Measurements from ENCODE around the gene SMCO2. TPM values are rescaled to one million over a fixed set of nuclear protein-coding genes. Genes with fewer than 3 reads are reported as not detected.

Gene SMCO2
- total and polyA plus RNA-seq, 2 of the 8 experiments (the other 6 are each of a cell fraction or from before 2014, with no cell fraction given) = 0.24 to 0.80 TPM

- Histone ChIP-seq H3K9me3 (ENCODE audit: insufficient read depth in 2 of 2, low read depth in 1 of 2, low read length in 1 of 2) (no peaks in the 10 kb centered on the region), H4K20me1 (replicated peaks in 1 of 2; ENCODE audit: control insufficient read depth in 1 of 2, insufficient read depth in 2 of 2, low read length in 2 of 2) (peaks cover 1 to 3% of the 10 kb centered on the region in 2 experiments), H3K23ac (ENCODE audit: insufficient read length) (no peak within 1 kb of the TSS), H4K5ac (ENCODE audit: insufficient read length, low read depth, low read length) (peak within 1 kb of the TSS; percentile 2), H3K79me2 (ENCODE audit: control insufficient read depth in 1 of 2, insufficient read depth in 2 of 2, low read length in 2 of 2) (peaks cover 0 to 19% of the 10 kb centered on the region in 2 experiments; a peak in 2 of 4 replicates), H3K9ac (replicated peaks in 1 of 4; ENCODE audit: extremely low read depth in 1 of 4, low read depth in 3 of 4, low read length in 3 of 4) (peak within 1 kb of the TSS; percentile 69 to 86 (median 82)), H2AFZ (ENCODE audit: low read length) (peak within 1 kb of the TSS; percentile 85), H3K23me2 (ENCODE audit: low read depth, low read length) (peaks cover 10% of the 10 kb centered on the region), H3K18ac (ENCODE audit: extremely low read depth, low read length) (peak within 1 kb of the TSS; percentile 91), H2BK20ac (ENCODE audit: low read length) (no peak within 1 kb of the TSS), H3K56ac (replicated peaks; ENCODE audit: insufficient read length, low read depth, low read length) (no peak within 1 kb of the TSS), H2BK120ac (replicated peaks; ENCODE audit: low read depth, low read length) (no peak within 1 kb of the TSS), H3K27ac (ENCODE audit: low read depth, low read length) (peak within 1 kb of the TSS; percentile 83), H2BK15ac (ENCODE audit: low read length) (no peak within 1 kb of the TSS), H3K14ac (ENCODE audit: insufficient read length) (no peak within 1 kb of the TSS), H2BK5ac (ENCODE audit: low read depth, low read length) (peak within 1 kb of the TSS; percentile 71), H3K27me3 (replicated peaks in 1 of 4; ENCODE audit: control insufficient read depth in 3 of 4, extremely low read depth in 1 of 4, insufficient read depth in 3 of 4, low read length in 3 of 4) (peaks cover 0 to 3% (median under 1%) of the 10 kb centered on the region in 4 experiments; a peak in 2 of 7 replicates), H3K4me2 (ENCODE audit: insufficient read depth in 1 of 2, low read depth in 2 of 2, low read length in 2 of 2) (peak within 1 kb of the TSS; percentile 84 to 91), H2BK12ac (ENCODE audit: low read depth, low read length) (peak within 1 kb of the TSS; percentile 13; the same call in 1 of the 2 replicates), H4K91ac (replicated peaks; ENCODE audit: insufficient read length, low read length) (peak within 1 kb of the TSS; percentile 53), H3K36me3 (ENCODE audit: control insufficient read depth in 2 of 4, insufficient read depth in 4 of 4, low read length in 3 of 4) (no peaks in the 10 kb centered on the region), H3K4ac (replicated peaks; ENCODE audit: insufficient read length, low read depth, low read length) (peak within 1 kb of the TSS; percentile 19), H3K4me1 (replicated peaks in 1 of 4; ENCODE audit: control insufficient read depth in 3 of 4, insufficient read depth in 4 of 4, low read length in 3 of 4) (peaks cover 4 to 12% (median 11%) of the 10 kb centered on the region in 4 experiments), H4K8ac (ENCODE audit: extremely low read depth, insufficient read depth, low read length) (peak within 1 kb of the TSS; percentile 11; the same call in 1 of the 2 replicates), H3K4me3 (ENCODE audit: extremely low read depth in 1 of 4, insufficient read depth in 2 of 4, low read depth in 3 of 4, low read length in 4 of 4) (peak within 1 kb of the TSS; percentile 63 to 86 (median 77)), H2AK5ac (ENCODE audit: low read depth, low read length) (no peak within 1 kb of the TSS), H3K79me1 (ENCODE audit: low read depth, low read length) (no peaks in the 10 kb centered on the region)
- POLR2A ChIA-PET (ENCODE audit: partially characterized antibody) = interaction anchor here (0.9 to 3.9 kb wide), 12 partner anchors 9 to 190 kb away, joined by 3 to 18 read pairs (median 4); no protein-coding TSS in a partner anchor
- FAIRE-seq = peak; percentile 36
- peak; percentile 97 to 98 for DNase-seq (ENCODE audit: low read depth in 1 of 2, low spot score in 2 of 2)
- 1% methylated on average over 36 of the region's 41 CpGs; no CpG with 5 or more reads in 1 of the 2 experiments for WGBS, 2 experiments (ENCODE audit: extremely low coverage in 1 of 2, insufficient coverage in 1 of 2, insufficient read length in 1 of 2, insufficient replicate concordance in 2 of 2, low coverage in 1 of 2, low lambda C conversion rate in 2 of 2, missing lambda C conversion rate in 1 of 2)
- CTCF ChIA-PET (ENCODE audit: partially characterized antibody) = interaction anchor here (0.8 to 1.7 kb wide), 5 partner anchors 12 to 140 kb away, joined by 3 to 4 read pairs (median 3); no protein-coding TSS in a partner anchor
- TF ChIP-seq SP1 (IDR thresholded peaks at IDR 0.05; ENCODE audit: low read depth, low read length) (peak; percentile 96), YY1 (IDR thresholded peaks at IDR 0.05; ENCODE audit: low read depth, low read length) (peak; percentile 43; the same call in 1 of the 2 replicates), EP300 (IDR thresholded peaks at IDR 0.05; ENCODE audit: borderline replicate concordance in 1 of 2, low read depth in 2 of 2, low read length in 2 of 2) (no peak), EGR1 (IDR thresholded peaks at IDR 0.05; ENCODE audit: borderline replicate concordance, low read depth, low read length) (0 out of 2 replicates have a peak, but pooled peaks have one; percentile 32), BRCA1 (IDR thresholded peaks at IDR 0.05; ENCODE audit: low read depth, low read length) (no peak), RBBP5 (IDR thresholded peaks at IDR 0.05; ENCODE audit: borderline replicate concordance, low read depth, low read length) (peak; percentile 45; the same call in 1 of the 2 replicates), USF2 (IDR thresholded peaks at IDR 0.05; ENCODE audit: low read length) (no peak), BACH1 (IDR thresholded peaks at IDR 0.05; ENCODE audit: low read length) (no peak), SP4 (IDR thresholded peaks at IDR 0.05; ENCODE audit: low read length) (peak; percentile 50; the same call in 1 of the 2 replicates), SP2 (IDR thresholded peaks at IDR 0.05; ENCODE audit: low read length) (peak; percentile 83)
Observed at GRCh38 chr12:27523642-27524493, 77.3 kb downstream of the SMCO2 start, which contains the start of gene PPFIBP1. PPFIBP1 (plus strand) TSS chr12:27524206; CDS start chr12:27633397, 109,191 bp downstream.

All from H1 (cell line).